ENCODE measurements around the gene PADI4.
"Not testable (repeated sequence)": the region's sequence is repeated elsewhere in the genome, so short reads cannot be mapped to it uniquely, and the experiment has no call there.

The PADI4 gene

DNA sequence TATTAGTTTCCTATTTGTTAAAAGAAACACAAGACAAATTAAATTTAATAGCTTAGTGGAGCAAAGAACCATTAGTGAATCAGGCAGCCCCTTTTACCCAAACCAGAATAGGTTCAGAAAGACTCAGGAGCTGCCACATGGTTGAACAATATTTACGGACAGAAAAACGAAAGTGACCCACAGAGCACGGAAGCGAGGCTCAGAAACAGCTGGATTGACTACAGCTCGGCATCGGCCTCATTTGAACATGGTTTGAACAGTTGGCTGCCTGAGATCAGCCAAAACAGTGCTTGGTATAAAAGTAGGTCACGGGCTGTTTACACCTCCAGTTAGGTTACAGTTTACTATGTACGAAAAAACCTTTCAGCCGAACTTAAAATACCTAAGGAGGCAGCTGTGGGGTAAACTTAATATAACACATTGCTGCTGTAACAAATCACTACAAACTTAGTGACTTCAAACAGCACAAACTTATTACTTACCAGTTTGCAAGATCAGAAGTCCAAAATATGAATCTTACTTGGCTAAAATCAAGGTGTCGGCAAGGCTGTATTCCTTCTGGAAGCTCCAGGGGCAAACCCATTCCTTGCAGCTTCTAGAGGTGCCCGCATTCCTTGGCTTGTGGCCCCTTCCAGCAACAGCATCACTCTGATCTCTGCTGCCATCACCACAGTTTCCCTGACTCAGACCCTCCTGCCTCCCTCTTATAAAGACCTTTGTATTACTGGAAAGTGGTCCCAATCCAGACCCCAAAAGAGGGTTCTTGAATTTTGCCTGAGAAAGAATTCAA lies 11.8 kb downstream of the PADI4 start:
- Histone ChIP-seq H3K27me3 (ENCODE audit: control insufficient read depth, insufficient read depth, low read length) (no peaks in the 10 kb centered on the region), H3K4me3 (ENCODE audit: low read length) (no peak overlapping the region)

DNA sequence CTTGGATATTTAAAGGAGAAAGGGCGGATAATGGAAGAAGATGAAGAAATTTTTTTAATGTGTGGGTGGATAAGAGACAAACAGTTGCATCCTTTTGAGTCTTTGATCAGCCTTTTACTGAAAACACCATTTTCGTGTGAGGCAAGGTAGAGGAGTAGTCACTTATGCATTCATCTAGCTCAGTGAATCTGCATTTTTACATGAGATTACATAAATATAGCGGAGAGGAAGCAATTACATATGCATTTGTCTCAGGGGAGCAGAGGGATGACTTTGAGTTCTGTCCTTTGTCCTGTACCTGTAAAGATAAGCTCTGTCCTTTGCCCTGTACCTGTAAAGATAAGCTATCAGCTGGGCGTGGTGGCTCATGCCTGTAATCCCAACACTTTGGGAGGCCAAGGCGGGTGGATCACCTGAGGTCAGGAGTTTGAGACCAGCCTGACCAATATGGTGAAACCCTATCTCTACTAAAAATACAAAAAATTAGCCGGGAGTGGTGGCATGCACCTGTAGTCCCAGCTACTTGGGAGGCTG lies 13.9 kb downstream of the PADI4 start:
- H3K9ac ChIP-seq (ENCODE audit: low read length); H3K36me3 ChIP-seq (ENCODE audit: control insufficient read depth, low read depth, low read length); H3K27me3 ChIP-seq (ENCODE audit: control insufficient read depth, insufficient read depth, low read length); H3K4me1 ChIP-seq (ENCODE audit: control insufficient read depth, low read depth, low read length); H3K4me3 ChIP-seq (ENCODE audit: low read length); H3K9me3 ChIP-seq (ENCODE audit: control insufficient read depth, low read depth, low read length); H3K27ac ChIP-seq (ENCODE audit: low read length): not testable (repeated sequence)

More for the DNA sequence above, 11.8 kb downstream of the PADI4 start:
- H3K4me1 ChIP-seq (ENCODE audit: control insufficient read depth, low read depth, low read length), result peaks cover 5% of the 10 kb centered on the region
- H3K27ac ChIP-seq (ENCODE audit: low read length), result no peak overlapping the region
- H3K9me3 ChIP-seq (ENCODE audit: control insufficient read depth, low read depth, low read length), result no peaks in the 10 kb centered on the region
- no peaks in the 10 kb centered on the region for H3K36me3 ChIP-seq (ENCODE audit: control insufficient read depth, low read depth, low read length)
- no peak overlapping the region for H3K9ac ChIP-seq (ENCODE audit: low read length)

DNA sequence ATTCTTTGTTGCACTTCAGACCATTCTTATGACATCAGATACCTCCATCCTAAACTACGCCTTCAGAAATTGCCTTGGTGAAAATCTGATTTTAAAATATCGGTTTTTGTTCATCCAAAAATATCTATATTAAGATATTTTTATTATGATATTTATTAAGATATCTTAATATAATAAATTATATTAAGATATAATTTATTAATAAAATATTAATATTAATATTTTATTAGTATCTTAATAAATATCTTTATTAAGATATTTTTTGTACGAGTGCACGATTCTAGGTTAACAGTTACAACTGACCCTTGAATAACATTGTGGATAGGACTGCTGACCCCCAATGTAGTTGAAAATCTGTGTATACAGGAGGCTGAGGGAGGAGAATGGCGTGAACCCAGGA lies 20.9 kb downstream of the PADI4 start:
- no peaks in the 10 kb centered on the region for H3K36me3 ChIP-seq (ENCODE audit: control insufficient read depth, low read depth, low read length)
- no peaks in the 10 kb centered on the region for H3K9me3 ChIP-seq (ENCODE audit: control insufficient read depth, low read depth, low read length)
- H3K9ac ChIP-seq (ENCODE audit: low read length), result no peak overlapping the region
- H3K27ac ChIP-seq (ENCODE audit: low read length), result no peak overlapping the region
- H3K4me1 ChIP-seq (ENCODE audit: control insufficient read depth, low read depth, low read length), result no peaks in the 10 kb centered on the region
- H3K4me3 ChIP-seq (ENCODE audit: low read length), result no peak overlapping the region
- no peaks in the 10 kb centered on the region for H3K27me3 ChIP-seq (ENCODE audit: control insufficient read depth, insufficient read depth, low read length)

DNA sequence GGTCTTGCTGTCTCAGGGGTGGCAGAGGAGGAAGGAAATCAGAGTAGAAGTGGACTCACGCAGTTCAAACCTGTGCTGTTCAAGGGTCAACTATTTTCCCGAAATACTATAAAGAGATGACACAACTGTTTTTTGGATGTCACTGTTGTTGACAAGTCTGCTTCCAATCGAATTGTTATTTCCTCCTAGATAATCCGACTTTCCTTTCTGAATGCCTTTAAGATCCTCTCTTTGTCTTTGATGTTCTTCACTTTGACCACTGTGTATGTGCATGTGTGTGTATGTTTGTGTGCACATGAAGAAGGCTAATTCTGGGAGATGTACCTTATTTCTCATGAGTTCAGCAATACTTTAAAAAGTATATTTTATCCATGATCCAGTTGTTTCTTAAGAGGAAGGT lies 21.6 kb downstream of the PADI4 start:
- H3K4me3 ChIP-seq (ENCODE audit: low read length), result no peak overlapping the region
- H3K27ac ChIP-seq (ENCODE audit: low read length), result no peak overlapping the region
- no peaks in the 10 kb centered on the region for H3K27me3 ChIP-seq (ENCODE audit: control insufficient read depth, insufficient read depth, low read length)
- no peaks in the 10 kb centered on the region for H3K4me1 ChIP-seq (ENCODE audit: control insufficient read depth, low read depth, low read length)
- H3K36me3 ChIP-seq (ENCODE audit: control insufficient read depth, low read depth, low read length), result no peaks in the 10 kb centered on the region
- H3K9ac ChIP-seq (ENCODE audit: low read length), result no peak overlapping the region
- H3K9me3 ChIP-seq (ENCODE audit: control insufficient read depth, low read depth, low read length), result no peaks in the 10 kb centered on the region

DNA sequence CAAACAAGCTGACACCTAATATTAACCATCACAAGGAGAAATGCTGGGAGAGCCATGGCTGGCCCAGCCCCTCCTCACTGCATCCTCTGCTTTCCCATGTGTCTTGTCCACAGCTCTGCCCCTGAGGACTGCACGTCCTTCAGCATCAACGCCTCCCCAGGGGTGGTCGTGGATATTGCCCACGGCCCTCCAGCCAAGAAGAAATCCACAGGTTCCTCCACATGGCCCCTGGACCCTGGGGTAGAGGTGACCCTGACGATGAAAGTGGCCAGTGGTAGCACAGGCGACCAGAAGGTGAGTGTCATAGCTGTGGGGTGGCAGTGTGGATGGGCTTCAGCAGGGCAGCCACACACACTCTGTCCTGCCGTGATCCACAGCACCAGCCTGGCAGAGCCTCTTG lies 22.9 kb downstream of the PADI4 start:
- Histone ChIP-seq H3K27ac (ENCODE audit: low read length) (no peak overlapping the region), H3K4me3 (ENCODE audit: low read length) (no peak overlapping the region), H3K9me3 (ENCODE audit: control insufficient read depth, low read depth, low read length) (no peaks in the 10 kb centered on the region), H3K4me1 (ENCODE audit: control insufficient read depth, low read depth, low read length) (no peaks in the 10 kb centered on the region), H3K27me3 (ENCODE audit: control insufficient read depth, insufficient read depth, low read length) (no peaks in the 10 kb centered on the region), H3K36me3 (ENCODE audit: control insufficient read depth, low read depth, low read length) (no peaks in the 10 kb centered on the region), H3K9ac (ENCODE audit: low read length) (no peak overlapping the region)

DNA sequence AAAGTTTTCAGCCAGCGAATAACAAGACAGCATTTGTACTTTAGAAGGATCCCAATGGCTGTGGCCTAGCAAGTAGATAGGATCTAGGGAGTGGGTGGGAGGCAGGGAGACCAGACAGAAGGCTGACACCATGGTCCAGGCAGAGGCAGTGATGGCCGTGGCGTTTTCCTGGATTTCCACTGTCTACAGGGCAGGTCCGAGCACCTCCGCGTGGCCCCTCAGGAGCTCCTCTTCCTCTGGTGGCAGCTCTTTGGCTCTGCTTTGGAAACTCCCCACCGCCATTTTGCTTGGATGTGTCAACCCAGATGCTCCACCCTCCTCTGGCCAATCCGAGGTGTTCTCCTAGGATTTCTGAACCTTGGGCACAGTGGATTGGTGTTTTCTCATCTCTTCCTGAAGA lies 25.1 kb downstream of the PADI4 start:
- no peaks in the 10 kb centered on the region for H3K27me3 ChIP-seq (ENCODE audit: control insufficient read depth, insufficient read depth, low read length)
- no peak overlapping the region for H3K9ac ChIP-seq (ENCODE audit: low read length)
- no peaks in the 10 kb centered on the region for H3K9me3 ChIP-seq (ENCODE audit: control insufficient read depth, low read depth, low read length)
- no peaks in the 10 kb centered on the region for H3K36me3 ChIP-seq (ENCODE audit: control insufficient read depth, low read depth, low read length)
- no peak overlapping the region for H3K4me3 ChIP-seq (ENCODE audit: low read length)
- no peak overlapping the region for H3K27ac ChIP-seq (ENCODE audit: low read length)
- H3K4me1 ChIP-seq (ENCODE audit: control insufficient read depth, low read depth, low read length), result no peaks in the 10 kb centered on the region

DNA sequence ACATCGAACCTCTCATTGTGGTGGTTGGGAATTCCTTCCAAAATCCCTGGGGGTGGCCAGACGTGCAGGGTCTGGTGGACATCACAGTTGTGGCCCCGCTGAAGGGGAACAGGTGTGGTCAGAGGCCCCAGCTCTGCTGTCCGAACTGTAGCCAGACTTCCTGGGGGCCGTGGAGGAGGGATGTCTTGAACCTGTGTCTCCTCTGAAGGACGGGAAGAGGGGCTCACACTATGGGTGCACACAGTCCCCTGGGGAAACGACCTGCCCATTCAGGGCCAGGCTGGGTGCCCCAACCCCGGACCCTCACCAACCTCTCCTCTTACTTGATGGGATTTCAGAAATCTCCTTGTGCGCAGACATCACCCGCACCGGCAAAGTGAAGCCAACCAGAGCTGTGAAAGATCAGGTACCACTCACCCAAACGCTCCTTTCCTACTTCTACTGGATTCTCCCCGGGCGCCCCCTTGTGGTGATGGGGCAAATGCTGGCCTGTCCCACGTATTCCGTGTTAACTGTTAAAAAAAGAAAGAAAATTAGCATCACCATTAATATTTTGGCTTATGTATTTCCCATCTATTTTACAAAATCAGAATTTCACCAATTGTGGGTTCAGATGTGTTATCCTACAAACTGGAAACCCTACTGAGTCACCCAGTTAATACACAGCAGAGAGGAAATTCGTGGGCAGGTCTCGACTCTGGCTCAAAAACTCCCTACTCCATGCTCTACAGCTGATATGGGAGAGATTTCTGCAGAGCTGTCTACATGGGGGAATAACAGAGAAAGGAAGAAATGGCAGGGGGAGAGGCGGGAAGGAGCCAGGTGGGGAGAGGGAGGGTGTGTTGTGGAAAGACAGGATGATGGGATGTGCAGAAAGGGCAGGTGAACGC lies 28.1 kb downstream of the PADI4 start:
- no peaks in the 10 kb centered on the region for H3K4me1 ChIP-seq (ENCODE audit: control insufficient read depth, low read depth, low read length)
- no peak overlapping the region for H3K4me3 ChIP-seq (ENCODE audit: low read length)
- H3K9ac ChIP-seq (ENCODE audit: low read length), result no peak overlapping the region
- no peaks in the 10 kb centered on the region for H3K36me3 ChIP-seq (ENCODE audit: control insufficient read depth, low read depth, low read length)
- no peaks in the 10 kb centered on the region for H3K27me3 ChIP-seq (ENCODE audit: control insufficient read depth, insufficient read depth, low read length)
- no peaks in the 10 kb centered on the region for H3K9me3 ChIP-seq (ENCODE audit: control insufficient read depth, low read depth, low read length)
- no peak overlapping the region for H3K27ac ChIP-seq (ENCODE audit: low read length)

DNA sequence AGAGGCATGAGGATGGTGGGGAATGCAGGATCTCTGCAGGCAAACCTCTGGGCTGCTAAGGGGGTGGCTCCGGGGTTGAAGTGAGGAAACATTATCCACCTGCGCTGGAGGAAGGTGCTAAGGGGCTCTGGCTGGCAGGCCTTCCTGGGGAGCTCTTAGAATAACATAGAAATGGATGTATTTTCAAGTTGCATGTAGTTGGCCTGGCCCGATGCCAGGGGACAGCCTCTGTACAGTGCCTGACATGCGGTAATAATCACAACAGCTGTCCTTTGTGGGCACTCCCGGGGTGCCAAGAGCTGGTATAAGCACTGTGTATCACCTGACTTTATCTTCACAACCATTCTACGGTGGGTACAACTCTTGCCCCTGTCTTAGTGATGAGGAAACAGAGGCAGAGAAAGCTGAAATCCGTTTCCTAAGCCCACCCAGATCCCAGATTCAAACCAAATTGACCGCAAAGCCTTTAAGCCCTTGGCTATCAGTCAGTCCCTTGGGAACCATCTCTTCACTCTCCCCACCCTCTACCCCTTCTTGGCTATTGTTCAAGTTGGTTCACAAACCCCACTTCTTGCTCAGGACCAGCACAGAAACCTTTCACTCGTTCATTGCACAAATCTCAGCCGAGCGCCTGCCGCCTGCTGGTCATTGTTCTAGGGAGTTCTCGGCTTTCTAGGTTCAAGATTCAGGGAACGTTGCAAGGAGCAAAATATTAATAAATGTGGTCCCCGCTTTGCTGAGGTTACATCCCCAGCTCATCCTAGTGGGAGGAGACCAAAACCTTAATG lies 30.9 kb downstream of the PADI4 start:
- no peak overlapping the region for H3K27ac ChIP-seq (ENCODE audit: low read length)
- no peaks in the 10 kb centered on the region for H3K9me3 ChIP-seq (ENCODE audit: control insufficient read depth, low read depth, low read length)
- no peaks in the 10 kb centered on the region for H3K36me3 ChIP-seq (ENCODE audit: control insufficient read depth, low read depth, low read length)
- H3K4me1 ChIP-seq (ENCODE audit: control insufficient read depth, low read depth, low read length), result no peaks in the 10 kb centered on the region
- H3K4me3 ChIP-seq (ENCODE audit: low read length), result no peak overlapping the region
- no peaks in the 10 kb centered on the region for H3K27me3 ChIP-seq (ENCODE audit: control insufficient read depth, insufficient read depth, low read length)
- no peak overlapping the region for H3K9ac ChIP-seq (ENCODE audit: low read length)

DNA sequence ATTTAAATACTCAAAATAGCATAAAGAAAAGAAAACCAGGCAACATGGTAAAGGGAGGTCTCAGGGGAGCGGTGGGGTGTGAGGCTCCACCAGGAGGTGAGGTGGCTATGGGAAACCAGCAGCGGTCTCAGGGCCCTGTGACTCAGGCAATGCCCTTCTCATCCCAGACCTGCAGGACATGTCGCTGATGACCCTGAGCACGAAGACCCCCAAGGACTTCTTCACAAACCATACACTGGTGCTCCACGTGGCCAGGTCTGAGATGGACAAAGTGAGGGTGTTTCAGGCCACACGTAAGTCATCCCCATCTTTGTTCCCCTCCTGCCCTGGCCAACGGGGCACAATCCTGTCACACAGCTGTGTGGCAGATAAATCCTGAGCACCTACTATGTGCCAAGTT lies 31.5 kb downstream of the PADI4 start:
- Histone ChIP-seq H3K4me1 (ENCODE audit: control insufficient read depth, low read depth, low read length) (no peaks in the 10 kb centered on the region), H3K36me3 (ENCODE audit: control insufficient read depth, low read depth, low read length) (no peaks in the 10 kb centered on the region), H3K27ac (ENCODE audit: low read length) (no peak overlapping the region), H3K27me3 (ENCODE audit: control insufficient read depth, insufficient read depth, low read length) (no peaks in the 10 kb centered on the region), H3K9me3 (ENCODE audit: control insufficient read depth, low read depth, low read length) (no peaks in the 10 kb centered on the region), H3K4me3 (ENCODE audit: low read length) (no peak overlapping the region), H3K9ac (ENCODE audit: low read length) (no peak overlapping the region)

DNA sequence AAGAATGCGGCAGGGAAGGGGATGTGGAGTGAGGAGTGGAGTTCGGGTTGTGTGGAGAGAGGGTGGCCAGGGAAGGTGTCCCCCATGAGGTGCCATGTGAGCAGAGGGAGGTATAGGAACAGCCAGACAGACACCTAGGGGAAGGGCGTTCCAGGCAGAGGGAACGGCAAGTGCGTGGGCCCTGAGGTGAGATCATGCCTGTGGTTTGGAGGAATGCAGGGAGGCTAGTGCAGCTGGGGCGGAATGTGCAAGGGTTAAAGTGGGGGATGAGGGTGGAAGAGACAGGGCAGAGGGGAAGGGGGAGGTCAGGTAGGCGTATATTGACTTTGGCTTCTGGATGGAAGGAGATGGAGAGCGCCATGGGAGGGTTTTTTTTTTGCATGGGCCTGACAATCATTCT lies 32.4 kb downstream of the PADI4 start:
- Histone ChIP-seq H3K27me3 (ENCODE audit: control insufficient read depth, insufficient read depth, low read length) (no peaks in the 10 kb centered on the region), H3K4me1 (ENCODE audit: control insufficient read depth, low read depth, low read length) (no peaks in the 10 kb centered on the region), H3K36me3 (ENCODE audit: control insufficient read depth, low read depth, low read length) (no peaks in the 10 kb centered on the region)

DNA sequence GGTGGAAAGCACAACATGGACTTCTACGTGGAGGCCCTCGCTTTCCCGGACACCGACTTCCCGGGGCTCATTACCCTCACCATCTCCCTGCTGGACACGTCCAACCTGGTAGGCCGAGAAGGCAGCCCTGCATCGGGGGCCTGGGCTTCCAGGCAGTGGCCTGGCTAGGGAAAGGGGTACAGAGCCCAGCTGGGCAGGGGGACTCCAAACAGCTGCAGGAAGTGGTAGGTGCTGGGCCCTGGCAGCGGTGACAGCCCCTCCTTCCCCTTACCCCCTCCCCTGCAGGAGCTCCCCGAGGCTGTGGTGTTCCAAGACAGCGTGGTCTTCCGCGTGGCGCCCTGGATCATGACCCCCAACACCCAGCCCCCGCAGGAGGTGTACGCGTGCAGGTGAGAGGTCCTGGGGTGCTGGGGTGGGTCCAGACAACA lies 34.0 kb downstream of the PADI4 start:
- no peak overlapping the region for H3K9ac ChIP-seq (ENCODE audit: low read length)

More for the DNA sequence above, 32.4 kb downstream of the PADI4 start:
- H3K4me3 ChIP-seq (ENCODE audit: low read length), result no peak overlapping the region
- H3K9me3 ChIP-seq (ENCODE audit: control insufficient read depth, low read depth, low read length), result no peaks in the 10 kb centered on the region
- H3K27ac ChIP-seq (ENCODE audit: low read length), result no peak overlapping the region
- H3K9ac ChIP-seq (ENCODE audit: low read length), result no peak overlapping the region

More for the DNA sequence above, 34.0 kb downstream of the PADI4 start:
- Histone ChIP-seq H3K4me3 (ENCODE audit: low read length) (no peak overlapping the region), H3K4me1 (ENCODE audit: control insufficient read depth, low read depth, low read length) (no peaks in the 10 kb centered on the region), H3K36me3 (ENCODE audit: control insufficient read depth, low read depth, low read length) (no peaks in the 10 kb centered on the region), H3K9me3 (ENCODE audit: control insufficient read depth, low read depth, low read length) (no peaks in the 10 kb centered on the region), H3K27me3 (ENCODE audit: control insufficient read depth, insufficient read depth, low read length) (no peaks in the 10 kb centered on the region), H3K27ac (ENCODE audit: low read length) (no peak overlapping the region)

All from iPS-18a (cell line).